ENCODE data around the gene MGAT5. TPM values are rescaled to one million over a fixed set of nuclear protein-coding genes. Genes with fewer than 3 reads are reported as not detected.

MGAT5 gene
- total RNA-seq, 1 experiment from 2014 or later = 34.0 TPM

- Histone ChIP-seq H3K9ac (ENCODE audit: low read length) (no peak overlapping the region), H3K9me3 (ENCODE audit: control insufficient read depth in 1 of 2, insufficient read depth in 1 of 2, low read depth in 1 of 2, low read length in 2 of 2) (no peaks in the 10 kb centered on the region), H3K4me3 (replicated peaks in 1 of 2; ENCODE audit: low read depth in 1 of 2, low read length in 2 of 2) (no peak overlapping the region), H3K79me2 (ENCODE audit: insufficient read depth, low read length) (no peaks in the 10 kb centered on the region), H3K27me3 (ENCODE audit: insufficient read depth, low read length) (no peaks in the 10 kb centered on the region), H3K9me2 (ENCODE audit: insufficient read depth) (no peaks in the 10 kb centered on the region), H3K36me3 (ENCODE audit: control insufficient read depth in 1 of 2, insufficient read depth in 2 of 2, low read length in 2 of 2) (no peaks in the 10 kb centered on the region), H3K27ac (ENCODE audit: low read depth, low read length) (no peak overlapping the region), H2AFZ (ENCODE audit: low read depth, low read length, poor library complexity, severe bottlenecking) (no peak overlapping the region), H3K4me2 (ENCODE audit: low read length) (no peak overlapping the region), H4K20me1 (ENCODE audit: insufficient read depth) (no peaks in the 10 kb centered on the region), H3K4me1 (ENCODE audit: control insufficient read depth in 1 of 2, insufficient read depth in 2 of 2, low read length in 2 of 2) (no peaks in the 10 kb centered on the region)
- RAD21 ChIA-PET (ENCODE audit: low non-redundant PET in 1 of 2, low total read pairs in 2 of 2, uncharacterized antibody in 2 of 2, unreplicated experiment in 2 of 2) = no interaction called here
- POLR2A ChIA-PET = no interaction called here
- DNase-seq (ENCODE audit: low read depth, low spot score) (no peak), ATAC-seq (no peak)
- intact Hi-C loops (cut with micrococcal nuclease) = no loop called here
- CTCF ChIA-PET = no interaction called here
- TF ChIP-seq POLR2A (IDR thresholded peaks at IDR 0.05; ENCODE audit: borderline replicate concordance, extremely low read depth, insufficient read depth, insufficient read length) (no peak), MAX (IDR thresholded peaks at IDR 0.05) (no peak), CTCF (IDR thresholded peaks at IDR 0.05 in 2 of 3, conservative IDR thresholded peaks at IDR 0.05 in 1 of 3; ENCODE audit: borderline replicate concordance in 1 of 3, insufficient read depth in 1 of 3, low read depth in 2 of 3, low read length in 2 of 3) (no peak), REST (IDR thresholded peaks at IDR 0.05; ENCODE audit: low read depth) (no peak), ELF1 (IDR thresholded peaks at IDR 0.05; ENCODE audit: borderline replicate concordance, low read depth) (no peak), SIN3A (IDR thresholded peaks at IDR 0.05; ENCODE audit: low read depth) (no peak), TCF7L2 (IDR thresholded peaks at IDR 0.05; ENCODE audit: borderline replicate concordance, extremely low read depth, insufficient read depth, insufficient read length) (no peak), ATF3 (IDR thresholded peaks at IDR 0.05) (no peak), SP1 (IDR thresholded peaks at IDR 0.05; ENCODE audit: low read depth) (no peak), POLR2AphosphoS5 (IDR thresholded peaks at IDR 0.05; ENCODE audit: low read depth, low read length) (no peak), ZFX (IDR thresholded peaks at IDR 0.05) (no peak), CEBPB (IDR thresholded peaks at IDR 0.05; ENCODE audit: low read depth) (no peak)
- no TSS peak for BruUV-seq (replicated peaks)
Measured at GRCh38 chr2:134385195-134385594, 131.3 kb downstream of the MGAT5 start.

All from HCT116 (cell line).